GM12878 (cell line): ENCODE data around the gene MYH6. TPM values are rescaled to one million over a fixed set of nuclear protein-coding genes. Genes with fewer than 3 reads are reported as not detected.

Source experiments
- ATAC-seq: fragments of 200-7000 bp; cut with Tn5 transposase; 3 replicates; pipeline ENCODE4 v1.9.1; 2020; ENCODE audit warnings: mild to moderate bottlenecking, moderate library complexity
- BruUV-seq: library from RNA; stranded (reverse); fragments of 400-500 nt; replicated peaks from 2 replicates; lab custom pipeline; 2021; lab: Mats Ljungman, UMichigan
- CTCF ChIA-PET: fragments of 300-600 bp; sonication (Branson Sonifier 250); formaldehyde crosslinking; extraction: SDS; loops from one replicate; lab custom pipeline; 2021; ENCODE audit warnings: inconsistent platforms; lab: Yijun Ruan, JAX
- POLR2A ChIA-PET: fragments of 350-600 bp; formaldehyde crosslinking; extraction: SDS; loops from one replicate; lab custom pipeline; 2021; ENCODE audit warnings: inconsistent platforms; lab: Charles Lee
- RAD21 ChIA-PET: fragments of 300-600 bp; sonication (Branson Sonifier 250); formaldehyde crosslinking; loops from one replicate; lab custom pipeline; 2023; ENCODE audit warnings: antibody characterized with exemption; ENCODE audit not compliant: unreplicated experiment; lab: Charles Lee
- SMC1A ChIA-PET: fragments of 300-600 bp; sonication (Branson Sonifier 250); formaldehyde crosslinking; loops from one replicate; lab custom pipeline; 2023; ENCODE audit not compliant: unreplicated experiment, uncharacterized antibody; lab: Charles Lee
- DNase-seq: peaks from one replicate; pipeline ENCODE4 v3.0.0-alpha.2; 2011; ENCODE audit warnings: low read depth, low spot score
- FAIRE-seq: peaks from 3 replicates; lab custom pipeline; 2011; peaks lifted over from hg19 to GRCh38; lab: Jason Lieb, UNC
- H2AFZ ChIP-seq: 2 replicates; pipeline ENCODE4 v1.6.0; 2011; ENCODE audit warnings: low read depth, low read length, control low read depth; ENCODE audit not compliant: control insufficient read depth
- H3K27ac ChIP-seq: 2 replicates; pipeline ENCODE4 v1.5.1; 2011; ENCODE audit warnings: control low read depth; ENCODE audit not compliant: control insufficient read depth, insufficient read depth
- H3K27me3 ChIP-seq, 2 experiments: replicated peaks in 1 of 2; 2 replicates each; pipeline versions ENCODE4 v1.6.0 to v1.6.1; 2011; ENCODE audit warnings: low read length in 1 of 2; ENCODE audit not compliant: control insufficient read depth in 2 of 2, insufficient read depth in 2 of 2
- H3K36me3 ChIP-seq, 2 experiments: 2 replicates each; pipeline ENCODE4 v1.5.1; 2011; ENCODE audit warnings: low read length in 1 of 2; ENCODE audit not compliant: control insufficient read depth in 2 of 2, insufficient read depth in 2 of 2
- H3K4me1 ChIP-seq: 2 replicates; pipeline ENCODE4 v1.6.1; 2011; ENCODE audit warnings: mild to moderate bottlenecking, low read length, moderate library complexity, mixed read lengths; ENCODE audit not compliant: control insufficient read depth, insufficient read depth
- H3K4me2 ChIP-seq: 2 replicates; pipeline ENCODE4 v1.6.0; 2011; ENCODE audit warnings: control low read depth; ENCODE audit not compliant: control insufficient read depth, insufficient read depth
- H3K4me3 ChIP-seq: fragments of 200-600 bp; sonication (generic); 2 replicates; pipeline ENCODE4 v1.5.1; 2016
- H3K79me2 ChIP-seq: 2 replicates; pipeline ENCODE4 v1.6.0; 2011; ENCODE audit warnings: low read length; ENCODE audit not compliant: control insufficient read depth, insufficient read depth
- H3K9ac ChIP-seq: 2 replicates; pipeline ENCODE4 v1.8.0; 2011; ENCODE audit warnings: low read length, control low read depth, mixed read lengths; ENCODE audit not compliant: control insufficient read depth, insufficient read depth
- H3K9me3 ChIP-seq: replicated peaks from 3 replicates; pipeline ENCODE4 v1.5.1; 2011; ENCODE audit warnings: mild to moderate bottlenecking, low read length; ENCODE audit not compliant: control insufficient read depth, insufficient read depth
- H4K20me1 ChIP-seq: 2 replicates; pipeline ENCODE4 v1.6.0; 2011; ENCODE audit not compliant: control insufficient read depth, insufficient read depth
- CHD4 ChIP-seq: fragments of 200-600 bp; sonication (generic); IDR thresholded peaks from 2 replicates; pipeline ENCODE4 v1.6.1; 2016; ENCODE audit warnings: mild to moderate bottlenecking
- EP300 ChIP-seq, 2 experiments: fragments of 150-350 bp in 1 of 2; IDR thresholded peaks; 2 replicates each; pipeline ENCODE4 v1.6.1; 2011 to 2012; ENCODE audit warnings: low read depth in 2 of 2, low read length in 2 of 2, borderline replicate concordance in 1 of 2, improper control_type of control experiment in 1 of 2, inconsistent platforms in 1 of 2; ENCODE audit not compliant: control insufficient read depth in 1 of 2
- ESRRA ChIP-seq: IDR thresholded peaks from 2 replicates; pipeline ENCODE4 v1.6.1; 2012; ENCODE audit warnings: mild to moderate bottlenecking, low read length, improper control_type of control experiment
- HCFC1 ChIP-seq: fragments of 150-350 bp; IDR thresholded peaks from 2 replicates; pipeline ENCODE4 v1.6.1; 2014; ENCODE audit warnings: low read length
- MEF2B ChIP-seq: fragments of 450-650 bp; IDR thresholded peaks from 2 replicates; pipeline ENCODE4 v1.6.1; 2018; ENCODE audit warnings: mild to moderate bottlenecking, moderate library complexity; ENCODE audit not compliant: partially characterized antibody, poor library complexity, severe bottlenecking
- PAX5 ChIP-seq: IDR thresholded peaks from 2 replicates; pipeline ENCODE4 v1.6.1; 2011; ENCODE audit warnings: low read depth, low read length, borderline replicate concordance
- RBBP5 ChIP-seq: fragments of 200-600 bp; sonication (generic); conservative IDR thresholded peaks from 2 replicates; pipeline ENCODE4 v1.6.1; 2016
- SRF ChIP-seq, 2 experiments: IDR thresholded peaks; 2 replicates each; pipeline ENCODE4 v1.6.1; 2011; ENCODE audit warnings: low read depth in 2 of 2, low read length in 2 of 2, mild to moderate bottlenecking in 1 of 2, moderate library complexity in 1 of 2
- STAT3 ChIP-seq: IDR thresholded peaks from 2 replicates; pipeline ENCODE4 v1.6.1; 2011; ENCODE audit warnings: low read depth, low read length, improper control_type of control experiment
- WGBS: methylation state at CpG from one replicate; pipeline ENCODE4 v1.1.6; 2016; ENCODE audit warnings: low lambda C conversion rate; ENCODE audit not compliant: insufficient replicate concordance, insufficient coverage; ENCODE audit errors: missing lambda C conversion rate; 5-methylcytosine and 5-hydroxymethylcytosine counted together
- in situ Hi-C: fragments of 300-500 bp; cut with MboI; formaldehyde crosslinking; loops from 9 replicates; pipeline ENCODE4 v1.14.3; 2018; ENCODE audit warnings: mixed read lengths
- intact Hi-C: fragments of 100-400 bp; cut with micrococcal nuclease; formaldehyde crosslinking; loops from one replicate; pipeline ENCODE4 v1.14.2; 2022; ENCODE audit not compliant: unreplicated experiment
- polyA plus RNA-seq, 11 experiments: library from polyadenylated mRNA; depleted of rRNA in 4 of 11; unstranded in 6 of 11; stranded (reverse) in 5 of 11; fragments of >200 nt; fragmentation: Nextera tagmentation in 4 of 11; fragmentation: Illumina TruSeq in 1 of 11; extraction: Ambion mirVana in 4 of 11; extraction: Trizol in 1 of 11; gene quantifications; 1 replicate in 1 of 11; 2 replicates in 10 of 11; pipeline versions ENCODE4 v1.2.1 to v1.2.3, GENCODE V29; 2011 to 2016; ENCODE audit warnings: inconsistent platforms in 2 of 11, missing spikeins in 2 of 11, low read depth in 1 of 11
- total RNA-seq, 4 experiments: library from RNA; depleted of rRNA in 3 of 4; stranded (reverse); fragments of >200 nt in 3 of 4; fragmentation: Illumina TruSeq in 1 of 4; extraction: Trizol in 1 of 4; gene quantifications; 2 replicates each; pipeline versions ENCODE4 v1.2.1 to v1.2.3, GENCODE V29; 2013 to 2021

MYH6 gene
- total and polyA plus RNA-seq, 10 of the 15 experiments (the other 5 are each of a cell fraction or from before 2014, with no cell fraction given): 0.01 to 0.84 (median 0.05) TPM; not detected in 7

- ATAC-seq: no peak
- DNase-seq: no peak
- no peaks in the 10 kb centered on the region for H3K4me1 ChIP-seq
- ChIA-PET POLR2A (no interaction called here), RAD21 (no interaction called here), SMC1A (no interaction called here), CTCF (no interaction called here)
- H3K9ac ChIP-seq: no peak overlapping the region
- BruUV-seq: no TSS peak
- no peaks in the 10 kb centered on the region; a peak in 2 of 4 replicates for H3K27me3 ChIP-seq
- in situ Hi-C loops: no loop called here
- no peak overlapping the region for H2AFZ ChIP-seq
- no peak overlapping the region for H3K4me2 ChIP-seq
- H3K4me3 ChIP-seq: no peak overlapping the region
- 52% methylated on average over 4 of the region's 4 CpGs for WGBS
- no peaks in the 10 kb centered on the region for H4K20me1 ChIP-seq
- intact Hi-C loops: no loop called here
- TF ChIP-seq PAX5 (no peak), STAT3 (no peak), SRF (IDR thresholded peaks at IDR 0.05; ENCODE audit: low read depth in 2 of 2, low read length in 2 of 2) (no peak), EP300 (IDR thresholded peaks at IDR 0.05; ENCODE audit: borderline replicate concordance in 1 of 2, control insufficient read depth in 1 of 2, low read depth in 2 of 2, low read length in 2 of 2) (no peak), CHD4 (no peak), ESRRA (no peak), RBBP5 (no peak), MEF2B (no peak), HCFC1 (no peak)
- FAIRE-seq: no peak
- H3K27ac ChIP-seq: no peak overlapping the region
- no peaks in the 10 kb centered on the region for H3K9me3 ChIP-seq
- H3K36me3 ChIP-seq: no peaks in the 10 kb centered on the region
- H3K79me2 ChIP-seq: no peaks in the 10 kb centered on the region
These were observed 9.7 kb downstream of the MYH6 start for GRCh38 chr14:23398348-23398747.
